HCT116 (cell line): ENCODE data around the gene FGF14. TPM values are rescaled to one million over a fixed set of nuclear protein-coding genes. Genes with fewer than 3 reads are reported as not detected.

Source experiments
- ATAC-seq: fragments of 200-7000 bp; cut with Tn5 transposase; 2 replicates; pipeline ENCODE4 v1.9.1; 2020; ENCODE audit warnings: mild to moderate bottlenecking, moderate library complexity
- BruUV-seq: library from RNA; stranded (reverse); fragments of 400-500 nt; replicated peaks from 2 replicates; lab custom pipeline; 2021; lab: Mats Ljungman, UMichigan
- CTCF ChIA-PET: fragments of 300-600 bp; sonication (Branson Sonifier 250); formaldehyde crosslinking; loops from one replicate; lab custom pipeline; 2021; ENCODE audit warnings: antibody characterized with exemption; lab: Charles Lee
- POLR2A ChIA-PET: fragments of 300-600, 350-600 bp; sonication (Branson Sonifier 250); formaldehyde crosslinking; loops from one replicate; lab custom pipeline; 2021; ENCODE audit warnings: antibody characterized with exemption; lab: Charles Lee
- RAD21 ChIA-PET, 2 experiments: fragments of 300-600 bp; sonication (Branson Sonifier 250); formaldehyde crosslinking; loops; one replicate each; lab custom pipeline; 2023; ENCODE audit warnings: low total read pairs in 2 of 2; ENCODE audit not compliant: uncharacterized antibody in 2 of 2, unreplicated experiment in 2 of 2, low non-redundant PET in 1 of 2; lab: Charles Lee
- DNase-seq: peaks from one replicate; pipeline ENCODE4 v3.0.0-alpha.2; 2010; ENCODE audit warnings: low read depth, low spot score
- H2AFZ ChIP-seq: fragments of 200-600 bp; shearing (Covaris generic), sonication (generic); 2 replicates; pipeline ENCODE4 v1.6.1; 2017; ENCODE audit warnings: low read depth, mixed run types, mixed read lengths, antibody characterized with exemption, low read length; ENCODE audit not compliant: poor library complexity, severe bottlenecking
- H3K27ac ChIP-seq: 2 replicates; pipeline ENCODE4 v1.5.1; 2012; ENCODE audit warnings: low read depth, low read length
- H3K27me3 ChIP-seq: fragments of 200-600 bp; sonication (generic); 2 replicates; pipeline ENCODE4 v1.6.1; 2016; ENCODE audit warnings: mixed run types, low read length, mixed read lengths; ENCODE audit not compliant: insufficient read depth
- H3K36me3 ChIP-seq, 2 experiments: fragments of 200-500 bp in 1 of 2; fragments of 200-600 bp in 1 of 2; sonication (Bioruptor generic) in 1 of 2; sonication (generic) in 1 of 2; 2 replicates each; pipeline versions ENCODE4 v1.5.1 to v1.6.1; 2014 to 2016; ENCODE audit warnings: low read length in 2 of 2, inconsistent platforms in 1 of 2, mixed read lengths in 1 of 2, mixed run types in 1 of 2; ENCODE audit not compliant: insufficient read depth in 2 of 2, control insufficient read depth in 1 of 2
- H3K4me1 ChIP-seq, 2 experiments: fragments of 200-600 bp in 1 of 2; sonication (generic) in 1 of 2; 2 replicates each; pipeline versions ENCODE4 v1.5.1 to v1.6.1; 2012 to 2017; ENCODE audit warnings: low read length in 2 of 2, inconsistent platforms in 1 of 2, mild to moderate bottlenecking in 1 of 2, mixed read lengths in 1 of 2, mixed run types in 1 of 2, moderate library complexity in 1 of 2; ENCODE audit not compliant: insufficient read depth in 2 of 2, control insufficient read depth in 1 of 2
- H3K4me2 ChIP-seq: fragments of 200-600 bp; sonication (generic); 2 replicates; pipeline ENCODE4 v1.6.1; 2017; ENCODE audit warnings: mixed run types, low read length, mixed read lengths
- H3K4me3 ChIP-seq, 2 experiments: fragments of 200-600 bp in 1 of 2; sonication (generic) in 1 of 2; replicated peaks in 1 of 2; 2 replicates each; pipeline ENCODE4 v1.5.1; 2011 to 2016; ENCODE audit warnings: low read length in 2 of 2, control low read depth in 1 of 2, low read depth in 1 of 2, mild to moderate bottlenecking in 1 of 2, mixed read lengths in 1 of 2, mixed run types in 1 of 2
- H3K79me2 ChIP-seq: fragments of 200-600 bp; sonication (generic); 2 replicates; pipeline ENCODE4 v1.6.1; 2017; ENCODE audit warnings: mild to moderate bottlenecking, mixed run types, low read length, moderate library complexity, mixed read lengths; ENCODE audit not compliant: insufficient read depth
- H3K9ac ChIP-seq: fragments of 200-600 bp; sonication (generic); 2 replicates; pipeline ENCODE4 v1.6.1; 2016; ENCODE audit warnings: low read length, mixed read lengths
- H3K9me2 ChIP-seq: fragments of 200-600 bp; sonication (generic), shearing (Covaris generic); 2 replicates; pipeline ENCODE4 v1.6.1; 2017; ENCODE audit warnings: mixed run types, mild to moderate bottlenecking, moderate library complexity; ENCODE audit not compliant: insufficient read depth
- H3K9me3 ChIP-seq, 2 experiments: fragments of 200-500 bp in 1 of 2; fragments of 200-600 bp in 1 of 2; sonication (Bioruptor generic) in 1 of 2; sonication (generic) in 1 of 2; 2 replicates each; pipeline ENCODE4 v1.6.1; 2014 to 2017; ENCODE audit warnings: low read length in 2 of 2, mixed read lengths in 2 of 2, inconsistent platforms in 1 of 2, low read depth in 1 of 2, mild to moderate bottlenecking in 1 of 2, mixed run types in 1 of 2, moderate library complexity in 1 of 2; ENCODE audit not compliant: control insufficient read depth in 1 of 2, insufficient read depth in 1 of 2
- H4K20me1 ChIP-seq: fragments of 200-600 bp; sonication (generic), shearing (Covaris generic); 2 replicates; pipeline ENCODE4 v1.6.1; 2017; ENCODE audit warnings: mixed run types, mild to moderate bottlenecking, moderate library complexity; ENCODE audit not compliant: insufficient read depth
- CBX3 ChIP-seq: IDR thresholded peaks from 2 replicates; pipeline ENCODE4 v1.6.1; 2012; ENCODE audit warnings: low read depth
- CEBPB ChIP-seq: IDR thresholded peaks from 2 replicates; pipeline ENCODE4 v1.6.1; 2012; ENCODE audit warnings: low read depth
- EZH2 ChIP-seq: fragments of 200-600 bp; sonication (generic); IDR thresholded peaks from 2 replicates; pipeline ENCODE4 v1.6.1; 2017; ENCODE audit warnings: antibody characterized with exemption, mixed run types
- EZH2phosphoT487 ChIP-seq: fragments of 200-600 bp; IDR thresholded peaks from 2 replicates; pipeline ENCODE4 v1.6.1; 2018; ENCODE audit warnings: antibody characterized with exemption, borderline replicate concordance
- FOSL1 ChIP-seq: IDR thresholded peaks from 2 replicates; pipeline ENCODE4 v1.6.1; 2012; ENCODE audit warnings: low read depth
- MAX ChIP-seq: IDR thresholded peaks from 2 replicates; pipeline ENCODE4 v1.6.1; 2012
- POLR2A ChIP-seq: IDR thresholded peaks from 2 replicates; pipeline ENCODE4 v1.7.0; 2011; ENCODE audit warnings: borderline replicate concordance; ENCODE audit not compliant: insufficient read depth, insufficient read length; ENCODE audit errors: extremely low read depth
- REST ChIP-seq: IDR thresholded peaks from 2 replicates; pipeline ENCODE4 v1.6.1; 2012; ENCODE audit warnings: low read depth
- SIN3A ChIP-seq: IDR thresholded peaks from 2 replicates; pipeline ENCODE4 v1.6.1; 2012; ENCODE audit warnings: low read depth
- SP1 ChIP-seq: IDR thresholded peaks from 2 replicates; pipeline ENCODE4 v1.6.1; 2012; ENCODE audit warnings: low read depth
- SRF ChIP-seq: IDR thresholded peaks from 2 replicates; pipeline ENCODE4 v1.6.1; 2012; ENCODE audit warnings: low read depth
- TCF7L2 ChIP-seq: IDR thresholded peaks from 2 replicates; pipeline ENCODE4 v1.7.0; 2011; ENCODE audit warnings: borderline replicate concordance, inconsistent platforms; ENCODE audit not compliant: insufficient read depth, insufficient read length; ENCODE audit errors: extremely low read depth
- YY1 ChIP-seq: IDR thresholded peaks from 2 replicates; pipeline ENCODE4 v1.6.1; 2011; ENCODE audit warnings: low read length, low read depth, moderate library complexity, mild to moderate bottlenecking; ENCODE audit not compliant: insufficient replicate concordance; ENCODE audit errors: extremely low read depth
- ZBTB33 ChIP-seq: IDR thresholded peaks from 2 replicates; pipeline ENCODE4 v1.6.1; 2011; ENCODE audit warnings: mild to moderate bottlenecking, low read length, moderate library complexity; ENCODE audit not compliant: insufficient replicate concordance; ENCODE audit errors: extremely low read depth
- ZFX ChIP-seq: fragments of 450-650 bp; IDR thresholded peaks from 2 replicates; pipeline ENCODE4 v1.6.1; 2017
- ZNF274 ChIP-seq: fragments of 200-500 bp; sonication (Bioruptor generic); IDR thresholded peaks from 2 replicates; pipeline ENCODE4 v1.6.1; 2014; ENCODE audit warnings: mild to moderate bottlenecking, low read depth, low read length, inconsistent platforms
- intact Hi-C: fragments of 100-400 bp; cut with micrococcal nuclease; formaldehyde crosslinking; loops from 2 replicates; pipeline ENCODE4 v1.10.0; 2022
- total RNA-seq: library from RNA; stranded (reverse); gene quantifications from one replicate; pipeline ENCODE4 v1.2.1, GENCODE V29; 2021; ENCODE audit not compliant: unreplicated experiment

The FGF14 gene
- total RNA-seq, 1 experiment from 2014 or later: not detected

- H2AFZ ChIP-seq: no peak overlapping the region
- CTCF ChIA-PET: no interaction called here
- H3K9me2 ChIP-seq: no peaks in the 10 kb centered on the region
- DNase-seq (no peak), ATAC-seq (no peak)
- no peak for TF ChIP-seq ZBTB33
- TF ChIP-seq YY1: no peak
- intact Hi-C loops: no loop called here
- RAD21 ChIA-PET: no interaction called here
- no peak overlapping the region for H3K27ac ChIP-seq
- H3K4me2 ChIP-seq: no peak overlapping the region
- H3K4me1 ChIP-seq: no peaks in the 10 kb centered on the region
- POLR2A ChIA-PET: no interaction called here
- H4K20me1 ChIP-seq: no peaks in the 10 kb centered on the region
- no peak overlapping the region for H3K9ac ChIP-seq
- H3K79me2 ChIP-seq: no peaks in the 10 kb centered on the region
- no peaks in the 10 kb centered on the region for H3K27me3 ChIP-seq
- H3K9me3 ChIP-seq: no peaks in the 10 kb centered on the region
- no peaks in the 10 kb centered on the region for H3K36me3 ChIP-seq
- BruUV-seq: no TSS peak
- no peak overlapping the region for H3K4me3 ChIP-seq
Observed at GRCh38 chr13:102440259-102440936, 38.5 kb upstream of the FGF14 start.

- BruUV-seq: no TSS peak
- intact Hi-C loops: no loop called here
- RAD21 ChIA-PET: no interaction called here
- TF ChIP-seq EZH2phosphoT487 (no peak), ZFX (no peak), ZNF274 (no peak), EZH2 (no peak), SIN3A (no peak), YY1 (no peak), FOSL1 (no peak), SRF (no peak), CEBPB (no peak), TCF7L2 (no peak), MAX (no peak), REST (no peak), SP1 (no peak), POLR2A (no peak), CBX3 (no peak)
Observed at GRCh38 chr13:102422690-102423089, 20.8 kb upstream of the FGF14 start.

More at GRCh38 chr13:102422690-102423089, 20.8 kb upstream of the FGF14 start:
- H3K4me1 ChIP-seq: no peaks in the 10 kb centered on the region
- H3K9me2 ChIP-seq: no peaks in the 10 kb centered on the region
- no peaks in the 10 kb centered on the region for H3K27me3 ChIP-seq
- H3K79me2 ChIP-seq: no peaks in the 10 kb centered on the region
- H3K9ac ChIP-seq: no peak overlapping the region
- peaks cover 6 to 11% of the 10 kb centered on the region in 2 experiments; a peak in 2 of 4 replicates for H3K9me3 ChIP-seq
- no peaks in the 10 kb centered on the region for H3K36me3 ChIP-seq
- no peak overlapping the region for H3K27ac ChIP-seq
- H4K20me1 ChIP-seq: no peaks in the 10 kb centered on the region
- no peak overlapping the region for H2AFZ ChIP-seq
- H3K4me3 ChIP-seq: no peak overlapping the region
- DNase-seq (no peak), ATAC-seq (no peak)
- H3K4me2 ChIP-seq: no peak overlapping the region
- POLR2A ChIA-PET: no interaction called here
- CTCF ChIA-PET: no interaction called here
